GM12878 (cell line): ENCODE measurements around the gene FXYD4.

Experiments used
- BMI1 ChIP-seq: fragments of 450-650 bp; IDR thresholded peaks from 2 replicates; pipeline ENCODE4 v1.6.1; 2016; ENCODE audit warnings: mild to moderate bottlenecking, moderate library complexity, borderline replicate concordance
- POLR2A ChIP-seq: IDR thresholded peaks from 2 replicates; pipeline ENCODE4 v1.6.1; 2011; ENCODE audit warnings: low read depth, mild to moderate bottlenecking, low read length
- TF ChIP-seq, protein P1 (sequence below): IDR thresholded peaks from 2 replicates; pipeline ENCODE4 v1.6.1; 2012; ENCODE audit warnings: improper control_type of control experiment, low read depth, low read length; ENCODE audit not compliant: insufficient replicate concordance

DNA sequence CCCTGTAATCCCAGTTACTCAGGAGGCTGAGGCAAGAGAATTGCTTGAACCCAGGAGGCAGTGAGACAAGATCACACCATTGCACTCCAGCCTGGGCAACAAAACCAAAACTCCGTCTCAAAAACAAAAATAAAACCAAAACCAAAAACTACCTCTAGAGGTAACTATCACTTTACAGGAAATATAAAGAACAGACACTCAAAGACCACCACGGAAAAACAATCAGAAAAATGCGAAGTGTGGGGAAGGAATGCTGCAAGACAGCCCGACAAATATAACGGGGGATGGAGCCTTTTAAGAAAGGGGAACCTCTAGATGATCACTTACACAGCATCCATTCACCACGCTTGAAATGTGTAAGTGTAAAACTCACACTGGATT lies 33.3 kb downstream of the FXYD4 start:
- TF ChIP-seq, protein P1, sequence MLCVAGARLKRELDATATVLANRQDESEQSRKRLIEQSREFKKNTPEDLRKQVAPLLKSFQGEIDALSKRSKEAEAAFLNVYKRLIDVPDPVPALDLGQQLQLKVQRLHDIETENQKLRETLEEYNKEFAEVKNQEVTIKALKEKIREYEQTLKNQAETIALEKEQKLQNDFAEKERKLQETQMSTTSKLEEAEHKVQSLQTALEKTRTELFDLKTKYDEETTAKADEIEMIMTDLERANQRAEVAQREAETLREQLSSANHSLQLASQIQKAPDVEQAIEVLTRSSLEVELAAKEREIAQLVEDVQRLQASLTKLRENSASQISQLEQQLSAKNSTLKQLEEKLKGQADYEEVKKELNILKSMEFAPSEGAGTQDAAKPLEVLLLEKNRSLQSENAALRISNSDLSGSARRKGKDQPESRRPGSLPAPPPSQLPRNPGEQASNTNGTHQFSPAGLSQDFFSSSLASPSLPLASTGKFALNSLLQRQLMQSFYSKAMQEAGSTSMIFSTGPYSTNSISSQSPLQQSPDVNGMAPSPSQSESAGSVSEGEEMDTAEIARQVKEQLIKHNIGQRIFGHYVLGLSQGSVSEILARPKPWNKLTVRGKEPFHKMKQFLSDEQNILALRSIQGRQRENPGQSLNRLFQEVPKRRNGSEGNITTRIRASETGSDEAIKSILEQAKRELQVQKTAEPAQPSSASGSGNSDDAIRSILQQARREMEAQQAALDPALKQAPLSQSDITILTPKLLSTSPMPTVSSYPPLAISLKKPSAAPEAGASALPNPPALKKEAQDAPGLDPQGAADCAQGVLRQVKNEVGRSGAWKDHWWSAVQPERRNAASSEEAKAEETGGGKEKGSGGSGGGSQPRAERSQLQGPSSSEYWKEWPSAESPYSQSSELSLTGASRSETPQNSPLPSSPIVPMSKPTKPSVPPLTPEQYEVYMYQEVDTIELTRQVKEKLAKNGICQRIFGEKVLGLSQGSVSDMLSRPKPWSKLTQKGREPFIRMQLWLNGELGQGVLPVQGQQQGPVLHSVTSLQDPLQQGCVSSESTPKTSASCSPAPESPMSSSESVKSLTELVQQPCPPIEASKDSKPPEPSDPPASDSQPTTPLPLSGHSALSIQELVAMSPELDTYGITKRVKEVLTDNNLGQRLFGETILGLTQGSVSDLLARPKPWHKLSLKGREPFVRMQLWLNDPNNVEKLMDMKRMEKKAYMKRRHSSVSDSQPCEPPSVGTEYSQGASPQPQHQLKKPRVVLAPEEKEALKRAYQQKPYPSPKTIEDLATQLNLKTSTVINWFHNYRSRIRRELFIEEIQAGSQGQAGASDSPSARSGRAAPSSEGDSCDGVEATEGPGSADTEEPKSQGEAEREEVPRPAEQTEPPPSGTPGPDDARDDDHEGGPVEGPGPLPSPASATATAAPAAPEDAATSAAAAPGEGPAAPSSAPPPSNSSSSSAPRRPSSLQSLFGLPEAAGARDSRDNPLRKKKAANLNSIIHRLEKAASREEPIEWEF = no peak
- TF ChIP-seq BMI1 (no peak), POLR2A (no peak)
